Measurements from ENCODE around the gene PLXNA2.

The PLXNA2 gene

DNA sequence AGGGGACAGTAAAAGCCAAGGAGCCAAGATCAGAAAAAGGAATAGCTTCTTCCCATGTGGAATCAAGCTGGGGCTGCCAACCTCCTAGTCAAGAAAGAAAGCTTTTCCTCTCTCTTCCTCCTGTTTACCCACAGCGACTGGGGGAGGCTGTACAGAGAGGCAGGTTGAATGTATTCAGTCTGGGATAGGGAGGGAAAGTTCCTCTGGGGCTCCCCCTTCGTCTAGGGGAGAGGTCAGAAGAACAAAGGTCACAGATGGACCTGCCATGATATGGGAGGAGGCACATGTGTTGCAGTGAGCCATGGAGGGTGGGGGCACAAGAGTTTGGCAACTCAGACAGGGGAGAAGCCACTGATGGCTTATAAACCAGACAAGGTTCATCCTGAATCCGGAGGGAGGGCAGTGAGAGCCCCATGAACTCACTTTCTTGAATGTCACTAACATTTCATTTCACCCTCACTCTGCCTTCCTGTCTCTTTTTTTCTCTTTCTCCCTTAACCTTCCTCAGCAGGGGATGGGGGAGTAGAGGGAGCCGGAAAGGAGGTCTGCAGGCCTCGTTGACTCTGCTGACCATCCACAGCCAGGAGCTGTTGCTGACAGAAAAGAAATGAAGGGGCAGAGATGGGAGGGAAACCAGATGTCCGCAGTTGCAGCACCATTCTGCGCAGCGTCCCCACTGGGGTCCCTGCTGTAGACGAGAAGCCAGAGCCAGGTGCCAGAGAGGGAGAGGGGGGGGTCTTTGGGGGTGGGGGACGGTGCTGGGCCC, 61.1 kb downstream of the PLXNA2 start:
- no peak for DNase-seq
- no peak for ATAC-seq
- Mint-ChIP-seq H3K27ac (no peak overlapping the region), H3K36me3 (ENCODE audit: low read depth) (no peaks in the 10 kb centered on the region), H3K9me3 (no peaks in the 10 kb centered on the region), H3K27me3 (peaks cover 9% of the 10 kb centered on the region), H3K4me3 (no peak overlapping the region), H3K4me1 (no peaks in the 10 kb centered on the region)

DNA sequence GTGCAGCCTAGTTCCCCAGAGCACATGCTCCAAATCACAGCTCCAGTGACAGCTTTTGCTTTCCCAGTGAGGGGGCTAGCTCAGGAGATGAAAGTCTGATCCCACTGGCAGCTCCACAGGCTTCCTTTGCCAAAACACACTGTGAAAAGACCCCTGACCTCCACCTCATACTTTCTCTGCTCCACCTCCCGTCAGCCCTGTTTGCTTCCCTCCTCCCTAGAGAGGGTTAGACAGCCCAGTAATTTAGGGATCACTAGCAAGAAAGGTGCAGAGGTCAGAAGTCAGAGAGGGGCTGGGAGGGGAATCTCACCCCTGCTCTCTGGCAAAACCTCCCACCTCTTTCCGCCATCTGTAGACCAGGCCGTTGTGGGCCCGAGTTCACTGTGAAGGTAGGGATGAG, 62.8 kb downstream of the PLXNA2 start:
- H3K9me3 Mint-ChIP-seq, result no peaks in the 10 kb centered on the region
- DNase-seq (no peak), ATAC-seq (no peak)
- no peak overlapping the region for H3K4me3 Mint-ChIP-seq
- H3K27me3 Mint-ChIP-seq, result peaks cover 8% of the 10 kb centered on the region
- no peak overlapping the region for H3K27ac Mint-ChIP-seq
- H3K4me1 Mint-ChIP-seq, result no peaks in the 10 kb centered on the region
- H3K36me3 Mint-ChIP-seq (ENCODE audit: low read depth), result no peaks in the 10 kb centered on the region

DNA sequence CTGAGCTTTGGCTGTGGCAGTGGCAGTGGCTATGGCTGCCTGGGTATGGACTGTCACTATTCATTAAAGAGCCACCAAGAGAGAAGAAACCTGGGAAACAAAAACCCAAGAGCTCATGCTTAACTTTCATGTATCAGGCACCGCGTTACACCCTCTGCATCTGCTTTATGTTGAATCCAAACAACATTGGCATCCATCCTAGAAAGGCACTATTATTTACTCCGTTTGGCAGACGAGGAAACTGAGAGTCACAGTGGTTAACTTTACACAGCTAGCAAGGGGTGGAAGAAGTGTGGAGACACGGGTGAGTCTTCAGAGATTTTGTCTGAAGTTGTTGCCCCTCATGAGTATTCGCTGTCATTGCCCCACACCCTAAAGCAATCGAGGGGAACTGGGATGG, 63.8 kb downstream of the PLXNA2 start:
- no peaks in the 10 kb centered on the region for H3K4me1 Mint-ChIP-seq
- H3K27ac Mint-ChIP-seq, result no peak overlapping the region
- ATAC-seq (no peak), DNase-seq (no peak)
- no peaks in the 10 kb centered on the region for H3K9me3 Mint-ChIP-seq
- no peaks in the 10 kb centered on the region for H3K36me3 Mint-ChIP-seq (ENCODE audit: low read depth)
- no peak overlapping the region for H3K4me3 Mint-ChIP-seq
- H3K27me3 Mint-ChIP-seq, result peaks cover 3% of the 10 kb centered on the region

DNA sequence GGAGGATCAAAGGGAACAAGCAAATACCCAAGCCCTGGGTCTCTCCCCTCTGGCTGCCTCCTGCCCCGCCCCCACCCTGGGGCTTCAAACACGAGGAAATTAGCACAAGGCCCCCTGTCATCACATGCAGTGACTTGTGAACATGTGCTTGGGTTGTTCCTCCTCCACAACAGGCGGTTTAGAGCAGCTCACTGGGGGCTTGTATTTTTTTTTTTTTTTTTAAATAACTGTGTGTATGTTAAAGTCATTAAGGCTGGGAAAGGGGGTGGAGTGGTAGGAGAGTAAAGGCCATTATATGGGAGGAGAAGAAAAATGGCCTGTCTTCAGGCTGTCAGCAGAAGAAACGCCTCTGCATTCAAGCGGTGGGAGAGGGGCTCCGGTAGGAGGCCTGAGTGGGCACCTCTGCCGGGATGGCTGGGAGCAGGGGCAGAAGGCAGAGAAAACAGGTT, 64.2 kb downstream of the PLXNA2 start:
- Mint-ChIP-seq H3K27me3 (peaks cover 3% of the 10 kb centered on the region), H3K36me3 (ENCODE audit: low read depth) (no peaks in the 10 kb centered on the region), H3K4me1 (no peaks in the 10 kb centered on the region), H3K27ac (no peak overlapping the region), H3K4me3 (no peak overlapping the region), H3K9me3 (no peaks in the 10 kb centered on the region)
- ATAC-seq (no peak), DNase-seq (no peak)

DNA sequence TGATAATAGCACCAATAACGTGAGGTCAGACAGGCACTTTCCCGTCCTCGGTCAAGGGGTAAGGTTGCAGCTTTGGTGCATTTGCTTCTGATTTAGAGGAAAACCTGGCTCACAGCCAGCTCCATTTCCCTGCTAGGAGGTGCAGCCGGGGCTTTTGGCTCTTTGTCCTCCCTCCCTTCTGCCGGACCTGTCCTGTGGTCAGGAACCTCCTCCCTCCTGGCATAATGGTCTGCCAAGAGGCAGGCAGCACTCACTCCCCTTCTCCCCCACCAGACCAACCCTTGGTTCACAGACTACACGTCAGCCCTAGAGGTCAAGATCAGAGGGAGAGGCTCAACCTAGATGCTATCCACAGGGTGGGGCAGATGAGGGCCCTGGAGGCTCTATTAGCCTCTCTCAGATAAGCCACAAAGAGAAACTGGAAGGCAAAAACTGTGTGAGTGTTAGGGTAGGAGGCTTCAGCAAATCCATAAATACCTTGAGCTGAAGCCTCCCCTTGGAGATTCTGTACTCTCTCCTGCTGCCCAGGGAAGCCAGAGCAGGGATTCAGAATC, 64.8 kb downstream of the PLXNA2 start:
- DNase-seq (no peak), ATAC-seq (no peak)
- no peak overlapping the region for H3K27ac Mint-ChIP-seq
- H3K27me3 Mint-ChIP-seq, result peaks cover 3% of the 10 kb centered on the region
- H3K4me3 Mint-ChIP-seq, result no peak overlapping the region
- no peaks in the 10 kb centered on the region for H3K4me1 Mint-ChIP-seq
- no peaks in the 10 kb centered on the region for H3K9me3 Mint-ChIP-seq
- H3K36me3 Mint-ChIP-seq (ENCODE audit: low read depth), result no peaks in the 10 kb centered on the region

DNA sequence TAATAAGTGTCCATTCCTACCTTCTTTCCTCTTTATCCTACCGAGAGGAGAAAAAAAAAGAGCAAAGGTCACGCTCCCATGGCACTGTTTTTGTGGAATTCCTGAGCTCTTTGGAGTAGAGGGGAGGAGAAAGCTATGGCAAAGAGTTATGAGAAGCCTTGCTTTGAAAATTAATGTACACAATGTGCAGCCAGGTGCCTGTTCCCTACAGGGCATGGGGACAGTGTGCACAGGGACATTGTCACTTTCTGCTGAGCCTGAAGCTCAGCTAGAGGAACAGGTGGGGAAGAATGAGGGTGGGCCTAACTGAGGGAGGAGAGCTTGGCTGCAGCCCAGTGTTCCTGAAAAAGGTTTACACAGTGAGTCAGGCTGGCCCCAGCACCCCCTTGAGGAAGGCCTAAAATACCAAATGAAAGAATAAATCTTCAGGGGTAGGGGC, 66.1 kb downstream of the PLXNA2 start:
- Mint-ChIP-seq H3K27ac (no peak overlapping the region), H3K9me3 (no peaks in the 10 kb centered on the region), H3K4me1 (no peaks in the 10 kb centered on the region), H3K36me3 (ENCODE audit: low read depth) (no peaks in the 10 kb centered on the region), H3K27me3 (peaks cover 3% of the 10 kb centered on the region), H3K4me3 (no peak overlapping the region)
- DNase-seq (no peak), ATAC-seq (no peak)

DNA sequence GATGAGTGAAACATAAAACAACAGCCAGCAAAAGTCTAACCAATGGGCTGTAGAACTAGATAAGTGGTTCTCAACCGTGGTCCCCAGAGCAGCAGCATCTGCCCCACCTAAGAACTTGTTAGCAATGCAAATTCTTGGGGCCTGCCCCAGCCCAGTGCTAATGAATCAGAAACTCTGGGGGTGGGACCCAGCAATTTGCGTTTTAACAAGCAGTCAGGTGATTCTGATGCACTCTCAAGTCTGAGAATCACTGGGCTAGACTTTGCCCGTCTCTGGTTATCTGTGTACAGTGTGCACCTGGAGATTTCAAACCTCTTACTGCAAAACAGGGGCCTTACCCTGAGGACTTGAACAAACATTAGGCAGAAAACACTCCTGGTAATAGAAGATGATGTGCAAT, 66.5 kb downstream of the PLXNA2 start:
- ATAC-seq, result no peak
- Mint-ChIP-seq H3K27me3 (no peaks in the 10 kb centered on the region), H3K4me3 (no peak overlapping the region), H3K36me3 (ENCODE audit: low read depth) (no peaks in the 10 kb centered on the region), H3K27ac (no peak overlapping the region), H3K4me1 (no peaks in the 10 kb centered on the region), H3K9me3 (no peaks in the 10 kb centered on the region)
- DNase-seq, result no peak

DNA sequence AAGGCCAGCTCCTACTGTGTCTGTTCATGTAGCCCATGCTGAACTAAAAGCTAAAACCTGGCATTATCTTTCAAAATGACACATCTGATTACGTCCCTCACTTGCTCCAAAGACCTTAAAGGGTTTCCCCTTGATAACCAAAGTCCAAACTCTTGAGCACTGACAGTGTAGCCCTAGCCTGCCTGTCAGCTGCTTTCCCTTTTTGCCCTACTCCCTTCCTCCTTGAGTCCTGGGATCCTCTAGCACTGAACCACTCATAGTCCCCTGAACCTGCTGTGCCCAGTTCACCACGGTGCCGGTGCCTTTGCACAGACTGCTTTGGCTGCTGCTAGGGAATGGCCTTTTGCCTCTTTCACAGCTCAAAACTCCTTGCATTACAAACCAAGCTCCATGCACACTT, 67.5 kb downstream of the PLXNA2 start:
- Mint-ChIP-seq H3K27me3 (peaks cover under 1% of the 10 kb centered on the region), H3K27ac (no peak overlapping the region), H3K4me3 (no peak overlapping the region), H3K4me1 (no peaks in the 10 kb centered on the region), H3K9me3 (no peaks in the 10 kb centered on the region), H3K36me3 (ENCODE audit: low read depth) (no peaks in the 10 kb centered on the region)
- no peak for DNase-seq
- ATAC-seq, result no peak

DNA sequence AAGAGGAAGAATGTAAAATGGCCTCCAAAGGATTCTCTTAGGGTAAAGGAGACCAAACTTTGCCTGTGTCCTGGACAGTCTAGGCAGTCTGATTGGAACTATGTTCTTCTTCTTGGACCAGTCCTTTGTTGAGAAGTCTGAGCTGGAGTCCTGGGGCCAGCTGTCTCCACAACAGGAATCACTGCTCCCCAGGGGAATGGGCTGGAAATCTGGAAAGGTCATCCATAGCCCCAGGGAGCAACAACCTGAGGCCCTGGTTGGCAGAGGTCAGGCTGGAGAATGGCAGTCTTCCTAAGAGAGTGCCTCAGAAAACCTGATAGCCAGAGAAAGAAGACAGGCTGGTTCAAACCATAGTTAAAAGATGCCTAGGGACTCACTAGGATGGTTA, 68.7 kb downstream of the PLXNA2 start:
- Mint-ChIP-seq H3K4me3 (no peak overlapping the region), H3K27me3 (peaks cover 1% of the 10 kb centered on the region), H3K36me3 (ENCODE audit: low read depth) (no peaks in the 10 kb centered on the region), H3K9me3 (no peaks in the 10 kb centered on the region), H3K4me1 (no peaks in the 10 kb centered on the region), H3K27ac (no peak overlapping the region)
- no peak for DNase-seq
- ATAC-seq, result no peak

DNA sequence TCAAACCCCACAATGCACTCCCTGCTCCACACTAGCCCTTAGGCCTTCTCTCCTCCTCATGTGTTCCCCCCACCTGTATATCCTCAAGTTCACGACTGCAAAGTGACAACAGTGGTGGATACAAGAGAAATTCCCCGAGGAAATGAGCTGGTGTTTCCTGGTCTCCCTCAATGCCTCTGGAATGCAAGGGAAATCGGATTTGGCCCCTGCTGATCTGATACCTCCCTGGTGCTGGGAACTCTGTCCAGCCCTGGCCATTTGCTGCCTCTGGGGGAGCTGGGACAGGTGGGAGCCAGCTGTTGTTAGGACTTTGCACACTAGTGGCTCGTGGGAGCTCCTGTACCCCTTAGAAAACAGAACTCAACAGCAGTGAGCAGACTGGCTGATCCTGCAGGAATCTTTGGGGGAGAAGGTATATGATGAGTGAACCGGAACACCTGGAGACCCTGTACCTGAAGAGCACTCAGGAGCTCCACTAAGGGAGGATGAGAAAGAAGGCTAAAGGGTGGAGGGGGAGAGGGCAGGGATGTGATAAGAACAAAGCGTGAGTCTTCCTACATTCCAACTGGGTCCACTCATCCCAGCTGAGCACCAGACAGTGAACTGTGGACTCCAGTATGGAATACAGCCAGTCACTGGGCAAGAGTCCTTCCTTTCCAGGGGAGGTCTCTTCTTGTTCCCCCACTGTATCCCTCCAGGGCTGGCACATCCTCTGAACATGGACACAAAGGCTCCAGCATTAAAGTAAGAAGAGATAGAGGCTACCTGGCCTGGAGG, 69.3 kb downstream of the PLXNA2 start:
- DNase-seq (no peak), ATAC-seq (no peak)
- Mint-ChIP-seq H3K4me1 (no peaks in the 10 kb centered on the region), H3K36me3 (ENCODE audit: low read depth) (no peaks in the 10 kb centered on the region), H3K27ac (no peak overlapping the region), H3K4me3 (no peak overlapping the region), H3K9me3 (no peaks in the 10 kb centered on the region), H3K27me3 (peaks cover 1% of the 10 kb centered on the region)

DNA sequence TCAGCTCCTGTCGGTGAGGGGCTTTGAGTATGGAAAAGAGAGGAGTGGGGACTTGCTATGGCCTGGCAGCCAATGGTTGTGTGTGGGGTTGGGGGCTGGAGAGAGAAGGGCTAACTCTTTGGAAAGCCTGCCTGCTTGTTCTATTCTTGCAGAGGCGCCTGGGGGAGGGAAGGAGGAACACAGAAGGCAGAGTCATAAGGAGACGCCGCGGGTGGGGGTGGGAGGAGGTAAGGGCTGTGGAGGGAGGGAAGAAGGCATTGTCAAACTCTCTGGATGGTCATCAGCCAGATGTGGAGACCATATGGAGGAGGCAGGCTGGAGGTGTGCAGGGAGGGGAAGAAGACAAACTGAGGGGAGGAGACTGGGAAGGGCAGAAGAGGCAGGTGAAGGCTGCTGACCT, 70.0 kb downstream of the PLXNA2 start:
- Mint-ChIP-seq H3K4me3 (no peak overlapping the region), H3K27ac (no peak overlapping the region), H3K36me3 (ENCODE audit: low read depth) (no peaks in the 10 kb centered on the region), H3K27me3 (peaks cover 1% of the 10 kb centered on the region), H3K9me3 (no peaks in the 10 kb centered on the region), H3K4me1 (no peaks in the 10 kb centered on the region)
- DNase-seq, result no peak
- no peak for ATAC-seq

DNA sequence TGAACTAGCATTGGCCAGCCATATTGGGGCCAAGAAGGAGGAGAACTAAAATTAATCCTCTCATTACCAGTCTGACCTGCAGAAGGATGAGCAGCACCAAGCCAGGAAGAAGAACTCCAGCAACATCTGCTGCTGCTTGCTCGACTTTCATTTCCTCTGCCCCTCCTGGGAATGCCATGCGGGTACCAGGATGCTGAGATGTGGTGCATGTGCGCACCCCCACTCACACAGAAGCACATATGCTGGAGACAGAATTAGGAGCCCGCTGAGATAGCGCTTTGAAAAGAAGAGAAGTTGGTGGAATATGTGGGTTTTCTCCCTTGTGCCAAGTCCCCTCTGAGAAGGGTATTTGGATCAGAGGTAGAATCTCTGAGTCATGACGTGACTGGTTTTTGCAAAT, 70.4 kb downstream of the PLXNA2 start:
- H3K9me3 Mint-ChIP-seq, result no peaks in the 10 kb centered on the region
- DNase-seq, result no peak
- peaks cover 5% of the 10 kb centered on the region for H3K27me3 Mint-ChIP-seq
- H3K27ac Mint-ChIP-seq, result no peak overlapping the region
- H3K36me3 Mint-ChIP-seq (ENCODE audit: low read depth), result no peaks in the 10 kb centered on the region
- no peak for ATAC-seq
- no peak overlapping the region for H3K4me3 Mint-ChIP-seq
- no peaks in the 10 kb centered on the region for H3K4me1 Mint-ChIP-seq

DNA sequence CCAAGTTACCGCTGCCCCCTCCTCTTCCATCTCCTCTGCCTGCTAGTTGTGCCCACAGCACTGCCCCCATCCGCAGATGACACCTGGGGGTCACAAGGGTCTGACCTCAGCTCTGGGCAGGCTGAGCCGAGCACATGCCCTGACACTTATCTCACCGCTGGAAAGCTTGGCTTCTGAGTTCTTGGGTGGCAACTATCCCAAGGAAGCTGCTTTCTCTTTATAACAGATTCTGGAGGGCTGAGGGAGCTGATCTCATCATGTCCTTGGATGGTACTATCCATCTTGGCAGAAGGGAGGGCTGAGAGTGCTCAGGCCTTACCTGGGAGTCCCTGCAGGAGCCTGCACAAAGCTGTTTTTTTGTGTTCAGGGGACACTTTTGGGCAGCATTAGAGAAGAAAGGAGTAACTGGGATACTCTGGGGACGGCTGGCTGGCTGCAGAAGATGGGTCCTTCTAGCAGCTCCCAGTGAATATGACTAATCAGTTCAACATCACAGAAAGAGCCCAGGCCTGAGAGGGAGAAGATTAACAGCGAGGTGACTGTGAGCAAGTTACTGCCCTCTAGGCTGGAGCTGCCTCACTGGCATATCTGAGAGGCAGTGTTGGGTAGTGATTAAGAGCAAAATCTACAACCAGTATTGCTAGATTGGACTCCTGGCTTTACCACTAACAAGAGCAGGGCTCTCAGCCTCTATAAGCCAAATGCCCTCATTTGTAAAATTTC, 71.6 kb downstream of the PLXNA2 start:
- no peaks in the 10 kb centered on the region for H3K36me3 Mint-ChIP-seq (ENCODE audit: low read depth)
- DNase-seq, result no peak
- H3K27ac Mint-ChIP-seq, result no peak overlapping the region
- ATAC-seq, result no peak
- no peaks in the 10 kb centered on the region for H3K9me3 Mint-ChIP-seq
- H3K27me3 Mint-ChIP-seq, result peaks cover 5% of the 10 kb centered on the region
- no peak overlapping the region for H3K4me3 Mint-ChIP-seq
- H3K4me1 Mint-ChIP-seq, result no peaks in the 10 kb centered on the region

DNA sequence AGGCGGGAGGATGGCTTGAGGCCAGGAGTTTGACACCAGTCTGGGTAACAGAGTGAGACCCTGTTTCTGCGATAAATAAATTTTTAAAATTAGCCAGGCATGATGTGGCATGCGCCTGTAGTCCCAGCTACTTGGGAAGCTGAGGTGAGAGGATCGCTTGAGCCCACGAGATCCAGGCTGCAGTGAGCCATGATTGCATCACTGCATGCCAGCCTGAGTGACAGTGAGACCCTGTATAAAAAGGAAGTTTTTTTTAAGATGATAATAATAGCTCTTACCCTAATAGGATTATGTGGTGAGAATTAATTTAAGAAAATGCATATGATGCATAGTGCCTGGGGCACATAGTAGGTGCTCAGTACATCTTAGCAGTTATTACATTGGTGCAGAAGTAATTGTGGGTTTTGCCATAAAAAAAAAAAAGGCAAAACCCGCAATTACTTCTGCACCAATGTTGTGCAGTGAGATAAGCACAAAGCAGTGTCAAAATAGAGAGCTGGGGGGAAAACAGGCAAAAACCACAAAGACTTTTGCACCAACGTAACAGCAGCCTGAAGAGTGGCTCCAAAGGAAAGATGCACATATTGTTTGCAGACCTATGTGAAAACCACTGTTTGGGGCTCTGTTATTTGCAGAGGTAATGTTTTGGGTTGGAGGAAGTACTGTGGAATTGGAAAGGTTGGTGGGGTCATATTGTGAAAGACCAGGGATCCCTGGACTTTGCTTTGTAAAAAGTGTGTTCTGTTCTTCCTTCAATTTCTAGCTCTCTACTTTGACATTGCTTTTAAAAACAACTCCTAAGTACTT, 72.4 kb downstream of the PLXNA2 start:
- Mint-ChIP-seq H3K27ac (no peak overlapping the region), H3K4me1 (no peaks in the 10 kb centered on the region), H3K4me3 (no peak overlapping the region), H3K27me3 (peaks cover 5% of the 10 kb centered on the region), H3K9me3 (no peaks in the 10 kb centered on the region), H3K36me3 (ENCODE audit: low read depth) (no peaks in the 10 kb centered on the region)
- no peak for DNase-seq
- no peak for ATAC-seq
